ENCODE results near the gene EFEMP2.
"Not testable (repeated sequence)": the region's sequence is repeated elsewhere in the genome, so short reads cannot be mapped to it uniquely, and the experiment has no call there.

Gene EFEMP2

GRCh38 chr11:65833297-65834030, 39.1 kb downstream of the EFEMP2 start, which contains the start of gene SNX32:
Gene SNX32, plus strand, starts transcription at chr11:65833963. Its CDS starts 103 bp downstream, at chr11:65834066.
- peak; percentile 89 to 93 for DNase-seq (ENCODE audit: low spot score in 2 of 2)
- Mint-ChIP-seq H3K4me1 (peaks cover 13% of the 10 kb centered on the region), H3K4me3 (no peak within 1 kb of the TSS), H3K36me3 (no peaks in the 10 kb centered on the region), H3K27ac (no peak within 1 kb of the TSS), H3K9me3 (no peaks in the 10 kb centered on the region), H3K27me3 (peaks cover 4% of the 10 kb centered on the region)
- ATAC-seq (ENCODE audit: low read depth), result peak; percentile 99

- H3K27me3 Mint-ChIP-seq; DNase-seq (ENCODE audit: low spot score in 2 of 2); H3K27ac Mint-ChIP-seq; H3K4me3 Mint-ChIP-seq; ATAC-seq (ENCODE audit: low read depth); H3K36me3 Mint-ChIP-seq; H3K9me3 Mint-ChIP-seq: not testable (repeated sequence)
- peaks cover 13% of the 10 kb centered on the region for H3K4me1 Mint-ChIP-seq
Measured at GRCh38 chr11:65832231-65832630, 40.4 kb downstream of the EFEMP2 start.

GRCh38 chr11:65829459-65829858, 43.1 kb downstream of the EFEMP2 start:
- Mint-ChIP-seq H3K36me3 (no peaks in the 10 kb centered on the region), H3K4me1 (peaks cover 13% of the 10 kb centered on the region), H3K27ac (no peak overlapping the region), H3K27me3 (peaks cover 4% of the 10 kb centered on the region), H3K4me3 (no peak overlapping the region), H3K9me3 (no peaks in the 10 kb centered on the region)
- DNase-seq (ENCODE audit: low spot score in 2 of 2), result no peak
- ATAC-seq (ENCODE audit: low read depth), result no peak

GRCh38 chr11:65826984-65827735, 45.4 kb downstream of the EFEMP2 start:
- Mint-ChIP-seq H3K4me1 (peaks cover 6% of the 10 kb centered on the region), H3K27me3 (peaks cover 1% of the 10 kb centered on the region), H3K36me3 (no peaks in the 10 kb centered on the region), H3K9me3 (no peaks in the 10 kb centered on the region), H3K27ac (no peak overlapping the region), H3K4me3 (no peak overlapping the region)
- DNase-seq (ENCODE audit: low spot score in 2 of 2) (no peak), ATAC-seq (ENCODE audit: low read depth) (no peak)

GRCh38 chr11:65822776-65823528, 49.6 kb downstream of the EFEMP2 start:
- no peak for ATAC-seq (ENCODE audit: low read depth)
- Mint-ChIP-seq H3K4me1 (no peaks in the 10 kb centered on the region), H3K4me3 (no peak overlapping the region), H3K27ac (no peak overlapping the region), H3K27me3 (peaks cover 1% of the 10 kb centered on the region), H3K36me3 (no peaks in the 10 kb centered on the region), H3K9me3 (no peaks in the 10 kb centered on the region)
- DNase-seq (ENCODE audit: low spot score in 2 of 2), result no peak

- peaks cover 1% of the 10 kb centered on the region for H3K27me3 Mint-ChIP-seq
- no peak overlapping the region for H3K4me3 Mint-ChIP-seq
- DNase-seq (ENCODE audit: low spot score in 2 of 2) (no peak), ATAC-seq (ENCODE audit: low read depth) (no peak)
- H3K4me1 Mint-ChIP-seq, result no peaks in the 10 kb centered on the region
- H3K36me3 Mint-ChIP-seq, result no peaks in the 10 kb centered on the region
- H3K27ac Mint-ChIP-seq, result no peak overlapping the region
- H3K9me3 Mint-ChIP-seq, result no peaks in the 10 kb centered on the region
Measured at GRCh38 chr11:65821107-65821506, 51.5 kb downstream of the EFEMP2 start.

GRCh38 chr11:65817835-65818680, 54.5 kb downstream of the EFEMP2 start:
- peak overlapping the region; percentile 81 for H3K4me3 Mint-ChIP-seq
- DNase-seq (ENCODE audit: low spot score in 2 of 2) (peak; percentile 97 to 99), ATAC-seq (ENCODE audit: low read depth) (peak; percentile 85)
- no peaks in the 10 kb centered on the region for H3K9me3 Mint-ChIP-seq
- H3K4me1 Mint-ChIP-seq, result peaks cover 3% of the 10 kb centered on the region
- peak overlapping the region; percentile 78 for H3K27ac Mint-ChIP-seq
- H3K27me3 Mint-ChIP-seq, result peaks cover 3% of the 10 kb centered on the region
- no peaks in the 10 kb centered on the region for H3K36me3 Mint-ChIP-seq

GRCh38 chr11:65817312-65817834, 55.2 kb downstream of the EFEMP2 start:
- Mint-ChIP-seq H3K27me3 (peaks cover 1% of the 10 kb centered on the region), H3K4me3 (peak overlapping the region; percentile 81), H3K4me1 (peaks cover 3% of the 10 kb centered on the region), H3K36me3 (no peaks in the 10 kb centered on the region), H3K9me3 (no peaks in the 10 kb centered on the region), H3K27ac (peak overlapping the region; percentile 78)
- no peak for ATAC-seq (ENCODE audit: low read depth)
- no peak for DNase-seq (ENCODE audit: low spot score in 2 of 2)

GRCh38 chr11:65816696-65817095, 55.9 kb downstream of the EFEMP2 start:
- H3K27ac Mint-ChIP-seq, result no peak overlapping the region
- peak overlapping the region; percentile 11 for H3K4me3 Mint-ChIP-seq
- no peak for ATAC-seq (ENCODE audit: low read depth)
- peaks cover 1% of the 10 kb centered on the region for H3K27me3 Mint-ChIP-seq
- H3K9me3 Mint-ChIP-seq, result no peaks in the 10 kb centered on the region
- no peak for DNase-seq (ENCODE audit: low spot score in 2 of 2)
- H3K4me1 Mint-ChIP-seq, result peaks cover 3% of the 10 kb centered on the region
- H3K36me3 Mint-ChIP-seq, result no peaks in the 10 kb centered on the region

Measured in memory B cell (primary cell).